ENCODE results near the gene E4F1.
A peak's percentile ranks its signal among the peaks of the same experiment; 100 is the strongest.

Gene E4F1

GRCh38 chr16:2223221-2223941 lies at the start of gene E4F1:
Gene E4F1, plus strand, starts transcription at chr16:2223591. Its CDS starts 23 bp downstream, at chr16:2223614.
- DNase-seq (ENCODE audit: low read depth in 2 of 2): peak; percentile 98

- DNase-seq (ENCODE audit: low read depth in 2 of 2): no peak
Observed at GRCh38 chr16:2173916-2174315, 49.5 kb upstream of the E4F1 start.

- DNase-seq (ENCODE audit: low read depth in 2 of 2): no peak
Observed at GRCh38 chr16:2174396-2175131, 48.8 kb upstream of the E4F1 start.

- DNase-seq (ENCODE audit: low read depth in 2 of 2): no peak
Observed at GRCh38 chr16:2175454-2175853, 47.9 kb upstream of the E4F1 start.

GRCh38 chr16:2176047-2176446 lies 47.3 kb upstream of the E4F1 start:
- no peak for DNase-seq (ENCODE audit: low read depth in 2 of 2)

- DNase-seq (ENCODE audit: low read depth in 2 of 2): no peak
Observed at GRCh38 chr16:2177101-2177500, 46.3 kb upstream of the E4F1 start.

- no peak for DNase-seq (ENCODE audit: low read depth in 2 of 2)
Observed at GRCh38 chr16:2177561-2177960, 45.8 kb upstream of the E4F1 start.

GRCh38 chr16:2178321-2179106 lies 44.9 kb upstream of the E4F1 start:
- no peak for DNase-seq (ENCODE audit: low read depth in 2 of 2)

- no peak for DNase-seq (ENCODE audit: low read depth in 2 of 2)
Observed at GRCh38 chr16:2179107-2179501, 44.3 kb upstream of the E4F1 start.

- DNase-seq (ENCODE audit: low read depth in 2 of 2): no peak
Observed at GRCh38 chr16:2179576-2179975, 43.8 kb upstream of the E4F1 start.

GRCh38 chr16:2180461-2180860 lies 42.9 kb upstream of the E4F1 start:
- DNase-seq (ENCODE audit: low read depth in 2 of 2): no peak

- no peak for DNase-seq (ENCODE audit: low read depth in 2 of 2)
Observed at GRCh38 chr16:2180962-2181923, 42.1 kb upstream of the E4F1 start.

- DNase-seq (ENCODE audit: low read depth in 2 of 2): no peak
Observed at GRCh38 chr16:2181952-2182351, 41.4 kb upstream of the E4F1 start.

- DNase-seq (ENCODE audit: low read depth in 2 of 2): no peak
Observed at GRCh38 chr16:2183671-2184070, 39.7 kb upstream of the E4F1 start.

GRCh38 chr16:2184346-2184745 lies 39.0 kb upstream of the E4F1 start:
- no peak for DNase-seq (ENCODE audit: low read depth in 2 of 2)

GRCh38 chr16:2184962-2185361 lies 38.4 kb upstream of the E4F1 start:
- no peak for DNase-seq (ENCODE audit: low read depth in 2 of 2)

GRCh38 chr16:2186064-2186463 lies 37.3 kb upstream of the E4F1 start:
- DNase-seq (ENCODE audit: low read depth in 2 of 2): no peak

GRCh38 chr16:2186505-2186904 lies 36.9 kb upstream of the E4F1 start:
- DNase-seq (ENCODE audit: low read depth in 2 of 2): no peak

- DNase-seq (ENCODE audit: low read depth in 2 of 2): no peak
Observed at GRCh38 chr16:2187212-2187611, 36.2 kb upstream of the E4F1 start.

- DNase-seq (ENCODE audit: low read depth in 2 of 2): no peak
Observed at GRCh38 chr16:2188395-2188794, 35.0 kb upstream of the E4F1 start.

- DNase-seq (ENCODE audit: low read depth in 2 of 2): no peak
Observed at GRCh38 chr16:2189252-2189893, 34.0 kb upstream of the E4F1 start.
